VCaP (cell line): ENCODE results near the gene MLIP.
"Not testable (repeated sequence)": the region's sequence is repeated elsewhere in the genome, so short reads cannot be mapped to it uniquely, and the experiment has no call there.

Experiments
- H3K27ac ChIP-seq: fragments of 450-650 bp; 2 replicates; pipeline ENCODE4 v1.5.1; 2017
- TF ChIP-seq, protein P1 (sequence below): fragments of 450-650 bp; conservative IDR thresholded peaks from 2 replicates; pipeline ENCODE4 v1.5.1; 2017; ENCODE audit warnings: mild to moderate bottlenecking, moderate library complexity

Gene MLIP

DNA sequence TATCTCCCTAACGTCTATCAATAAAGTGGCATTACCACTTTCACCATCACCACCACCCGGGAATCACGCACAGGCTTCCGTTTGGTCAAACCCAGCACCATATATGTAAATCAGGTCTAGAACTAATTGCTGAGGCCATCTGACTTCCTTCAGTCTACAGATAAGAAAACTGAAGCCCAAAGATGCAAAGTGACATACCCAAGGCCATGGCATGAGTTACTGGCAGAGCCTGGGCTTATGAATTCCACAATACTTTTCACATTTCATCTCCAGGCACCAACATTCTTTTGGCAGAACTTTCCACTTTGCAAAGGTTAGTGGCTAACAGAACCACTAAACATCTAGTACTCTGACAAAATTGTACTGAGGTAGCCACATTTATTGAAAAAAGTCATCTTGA is 132.5 kb downstream of the MLIP start:
- no peak overlapping the region for H3K27ac ChIP-seq
- TF ChIP-seq, protein P1, sequence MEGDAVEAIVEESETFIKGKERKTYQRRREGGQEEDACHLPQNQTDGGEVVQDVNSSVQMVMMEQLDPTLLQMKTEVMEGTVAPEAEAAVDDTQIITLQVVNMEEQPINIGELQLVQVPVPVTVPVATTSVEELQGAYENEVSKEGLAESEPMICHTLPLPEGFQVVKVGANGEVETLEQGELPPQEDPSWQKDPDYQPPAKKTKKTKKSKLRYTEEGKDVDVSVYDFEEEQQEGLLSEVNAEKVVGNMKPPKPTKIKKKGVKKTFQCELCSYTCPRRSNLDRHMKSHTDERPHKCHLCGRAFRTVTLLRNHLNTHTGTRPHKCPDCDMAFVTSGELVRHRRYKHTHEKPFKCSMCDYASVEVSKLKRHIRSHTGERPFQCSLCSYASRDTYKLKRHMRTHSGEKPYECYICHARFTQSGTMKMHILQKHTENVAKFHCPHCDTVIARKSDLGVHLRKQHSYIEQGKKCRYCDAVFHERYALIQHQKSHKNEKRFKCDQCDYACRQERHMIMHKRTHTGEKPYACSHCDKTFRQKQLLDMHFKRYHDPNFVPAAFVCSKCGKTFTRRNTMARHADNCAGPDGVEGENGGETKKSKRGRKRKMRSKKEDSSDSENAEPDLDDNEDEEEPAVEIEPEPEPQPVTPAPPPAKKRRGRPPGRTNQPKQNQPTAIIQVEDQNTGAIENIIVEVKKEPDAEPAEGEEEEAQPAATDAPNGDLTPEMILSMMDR = no peak

DNA sequence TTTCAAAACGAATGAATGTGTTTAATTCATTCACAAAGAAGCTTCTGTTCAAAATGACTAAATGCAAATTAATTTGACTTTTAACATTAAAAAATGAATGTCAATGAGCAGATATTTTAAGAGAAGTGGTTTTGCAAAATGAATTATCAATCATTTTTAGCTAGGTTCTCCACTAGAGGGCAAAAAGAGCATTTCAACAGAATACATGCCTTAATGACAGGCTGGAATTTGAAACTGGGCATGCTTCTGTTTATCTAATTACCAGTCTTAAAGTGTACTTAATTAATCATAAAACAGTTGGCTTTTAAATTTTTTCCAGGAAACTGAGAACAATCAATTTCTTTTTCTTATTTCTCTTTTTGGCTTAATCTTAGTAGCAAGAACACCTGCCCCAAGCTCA is 133.2 kb downstream of the MLIP start:
- TF ChIP-seq, protein P1 = peak; percentile 78
- no peak overlapping the region for H3K27ac ChIP-seq

DNA sequence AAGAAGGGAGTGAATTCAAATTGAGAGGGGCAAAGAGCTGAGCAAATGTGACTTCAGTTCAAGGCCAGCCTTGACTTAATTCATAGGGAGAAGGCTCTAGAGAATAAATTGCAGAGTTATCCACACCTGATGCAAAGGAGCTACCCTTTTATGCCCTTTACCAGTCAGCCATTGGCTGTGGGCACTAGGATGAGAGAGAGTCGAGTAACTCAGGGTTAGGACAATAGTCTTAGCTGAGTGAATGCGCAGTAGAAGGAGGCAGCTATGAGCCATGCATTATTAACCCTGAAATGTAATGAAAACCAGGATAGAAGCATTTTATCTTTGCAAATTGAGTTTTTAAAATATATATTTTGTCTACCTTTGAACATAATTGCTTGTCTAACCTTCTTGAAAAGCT is 134.0 kb downstream of the MLIP start:
- H3K27ac ChIP-seq = no peak overlapping the region
- TF ChIP-seq, protein P1 = no peak

DNA sequence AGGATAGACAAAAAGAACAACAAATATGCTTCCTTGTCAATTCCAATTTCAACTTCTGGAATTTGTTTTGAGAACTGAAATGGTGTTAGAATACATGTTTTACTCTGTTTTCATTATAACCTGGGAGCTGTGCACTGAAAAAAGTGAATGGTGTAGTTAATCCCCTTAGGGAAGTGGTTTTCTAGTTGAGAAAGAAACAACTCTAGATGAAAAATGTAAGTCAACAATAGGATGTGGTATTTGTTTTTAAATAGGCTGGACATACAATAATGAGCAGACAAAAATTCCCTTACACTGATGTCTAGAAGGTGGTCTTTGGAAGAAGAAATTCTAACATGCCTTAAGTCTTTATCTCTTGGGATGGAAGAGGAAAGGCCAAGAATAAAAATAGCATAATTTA is 137.1 kb downstream of the MLIP start:
- TF ChIP-seq, protein P1 = no peak
- no peak overlapping the region for H3K27ac ChIP-seq

DNA sequence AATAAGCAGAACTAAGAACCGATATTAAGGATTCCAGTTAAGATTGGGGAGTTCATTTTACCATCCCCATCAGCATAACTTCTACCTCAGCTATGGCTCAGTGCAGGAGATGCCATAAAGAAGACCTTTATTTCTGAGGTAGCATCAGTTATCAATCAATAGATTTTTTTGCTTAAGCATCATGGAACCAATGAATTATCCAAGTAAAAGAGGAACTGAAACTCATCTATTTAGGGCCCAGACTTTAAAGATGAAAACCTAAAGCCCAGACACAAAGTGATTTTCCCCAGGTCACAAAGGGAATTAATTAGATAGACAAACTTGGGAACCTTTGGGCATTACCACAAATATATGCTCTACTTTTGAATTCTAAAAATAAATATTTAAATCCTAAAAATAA is 137.8 kb downstream of the MLIP start:
- TF ChIP-seq, protein P1 = no peak
- H3K27ac ChIP-seq = no peak overlapping the region

DNA sequence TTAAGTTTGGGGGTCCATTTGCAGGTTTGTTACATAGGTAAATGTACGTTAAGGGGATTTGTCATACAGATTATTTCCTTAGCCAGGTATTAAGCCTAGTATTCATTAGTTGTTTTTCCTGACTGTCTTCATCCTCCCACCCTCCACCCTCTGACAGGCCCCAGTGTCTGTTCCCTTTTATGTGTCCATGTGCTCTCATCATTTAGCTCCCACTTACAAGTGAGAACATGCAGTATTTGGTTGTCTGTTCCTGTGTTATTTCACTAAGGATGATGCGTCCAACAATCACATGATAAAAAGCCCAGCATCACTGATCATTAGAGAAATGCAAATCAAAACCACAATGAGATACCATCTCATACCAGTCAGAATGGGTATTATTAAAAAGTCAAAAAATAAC is 138.6 kb downstream of the MLIP start:
- H3K27ac ChIP-seq = not testable (repeated sequence)

DNA sequence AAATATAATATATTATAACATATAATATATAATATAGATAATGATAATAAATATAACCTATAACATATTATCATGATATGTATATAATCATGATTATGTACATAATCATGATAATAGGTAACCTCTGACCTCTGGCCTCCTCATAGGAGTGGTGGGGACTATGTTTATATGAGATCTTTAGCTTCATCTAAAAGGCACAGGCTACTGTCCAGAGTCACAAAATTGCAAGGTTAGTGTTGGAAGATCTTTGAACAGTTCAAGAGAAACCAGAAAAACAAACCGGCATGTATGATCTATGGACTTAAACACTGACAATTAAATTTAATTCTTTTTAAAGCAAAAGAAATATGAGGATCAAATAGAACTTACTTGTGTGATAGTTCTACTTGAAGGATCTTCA is 141.3 kb downstream of the MLIP start:
- H3K27ac ChIP-seq = no peak overlapping the region
- TF ChIP-seq, protein P1 = no peak

DNA sequence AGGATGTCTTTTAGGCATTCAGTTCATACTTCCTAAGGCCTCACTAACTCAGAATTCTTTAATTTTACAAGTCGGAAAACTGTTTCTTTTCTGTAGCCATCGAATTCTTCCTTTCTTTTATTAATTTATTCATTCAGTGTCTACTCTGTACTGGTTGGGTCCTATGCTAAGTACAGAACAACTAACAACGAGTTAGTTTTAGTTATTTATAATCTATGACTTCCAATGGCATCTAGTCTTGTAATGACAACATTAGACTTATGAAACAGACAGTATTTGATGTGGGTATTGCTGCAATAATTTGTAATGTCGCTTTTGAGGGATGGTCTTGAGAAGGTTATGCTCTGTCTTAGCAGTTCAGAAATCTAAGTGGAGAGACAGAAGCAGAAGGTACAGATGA is 141.7 kb downstream of the MLIP start:
- H3K27ac ChIP-seq = no peak overlapping the region
- TF ChIP-seq, protein P1 = no peak
